Lower leg skin (tissue), 3 donors: ENCODE measurements around the gene ARID5A.

ENCODE experiments used
- CTCF ChIP-seq, 3 donors: fragments of 450-650 bp; IDR thresholded peaks; one replicate each; pipeline ENCODE4 v1.5.1; 2016; ENCODE audit warnings: antibody characterized with exemption in 3 of 3, mild to moderate bottlenecking in 3 of 3, moderate library complexity in 2 of 3
- POLR2A ChIP-seq, 2 donors: fragments of 450-650 bp; IDR thresholded peaks; one replicate each; pipeline ENCODE4 v1.6.1; 2016 to 2017; ENCODE audit warnings: antibody characterized with exemption in 2 of 2, mild to moderate bottlenecking in 1 of 2, moderate library complexity in 1 of 2

GRCh38 chr2:96533292-96534073 lies 3.1 kb upstream of the ARID5A start:
- TF ChIP-seq CTCF (IDR thresholded peaks at IDR 0.05) (no peak), POLR2A (IDR thresholded peaks at IDR 0.05) (no peak)
